Testis (tissue), 3 donors: ENCODE measurements around the gene FHOD3. TPM values are rescaled to one million over a fixed set of nuclear protein-coding genes. Genes with fewer than 3 reads are reported as not detected.

Experiments used
- DNase-seq: peaks from one replicate; pipeline ENCODE4 v3.0.0-alpha.2; 2019
- H3K27ac ChIP-seq, 2 donors: fragments of 200-600 bp; sonication (generic); one replicate each; pipeline ENCODE4 v1.5.1; 2019
- H3K27me3 ChIP-seq: fragments of 200-600 bp; sonication (generic); one replicate; pipeline ENCODE4 v1.5.1; 2019
- H3K36me3 ChIP-seq: fragments of 200-600 bp; sonication (generic); one replicate; pipeline ENCODE4 v1.5.1; 2017; ENCODE audit warnings: low read depth; ENCODE audit errors: missing control alignments
- H3K4me1 ChIP-seq: fragments of 200-600 bp; sonication (generic); one replicate; pipeline ENCODE4 v1.5.1; 2019
- H3K4me3 ChIP-seq, 2 donors: fragments of 200-600 bp; sonication (generic); one replicate each; pipeline ENCODE4 v1.5.1; 2017 to 2019
- H3K9me3 ChIP-seq: fragments of 200-600 bp; sonication (generic); one replicate; pipeline ENCODE4 v1.5.1; 2017
- POLR2A ChIP-seq: fragments of 450-650 bp; IDR thresholded peaks from one replicate; pipeline ENCODE4 v1.6.1; 2017; ENCODE audit warnings: antibody characterized with exemption, mild to moderate bottlenecking, moderate library complexity
- WGBS, 2 donors: methylation state at CpG; one replicate each; pipeline ENCODE4 v1.1.5; 2018; 5-methylcytosine and 5-hydroxymethylcytosine counted together
- intact Hi-C: fragments of 100-400 bp; cut with DNase I; formaldehyde crosslinking; loops from one replicate; pipeline ENCODE4 v1.15.1; 2023; ENCODE audit warnings: low total_unique reads
- polyA plus RNA-seq: library from polyadenylated mRNA; stranded (reverse); fragments of 350-450 nt; fragmentation: Illumina TruSeq; extraction: RNeasy Lipid Tissue Mini Kit (QIAGEN cat#74804); gene quantifications from one replicate; pipeline ENCODE4 v1.2.3, GENCODE V29; 2014; ENCODE audit warnings: low read depth, low replicate concordance; ENCODE audit not compliant: insufficient read depth
- total RNA-seq, 2 donors: library from RNA; depleted of rRNA; stranded (reverse); fragments of >200 nt; gene quantifications; one replicate each; pipeline ENCODE4 v1.2.3, GENCODE V29; 2016
- TF ChIP-seq, protein P1 (sequence below), 3 experiments: fragments of 450-650 bp in 2 of 3; fragments of 200-600 bp in 1 of 3; sonication (generic) in 1 of 3; IDR thresholded peaks; one replicate each; pipeline ENCODE4 v1.5.1; 2016 to 2019; ENCODE audit warnings: antibody characterized with exemption in 3 of 3, mild to moderate bottlenecking in 2 of 3, moderate library complexity in 1 of 3

FHOD3 gene
- total and polyA plus RNA-seq, 3 donors from 2014 or later: 6.5 to 46.8 (median 37.3) TPM

GRCh38 chr18:36533446-36534153, 236.1 kb downstream of the FHOD3 start:
- no peaks in the 10 kb centered on the region for H3K27me3 ChIP-seq
- no peaks in the 10 kb centered on the region for H3K36me3 ChIP-seq
- H3K4me3 ChIP-seq: no peak overlapping the region
- 86% methylated on average over 8 of the region's 8 CpGs for WGBS, 2 donors
- H3K27ac ChIP-seq: no peak overlapping the region
- intact Hi-C loops: no loop called here
- DNase-seq: no peak
- H3K9me3 ChIP-seq: no peaks in the 10 kb centered on the region
- TF ChIP-seq, protein P1, sequence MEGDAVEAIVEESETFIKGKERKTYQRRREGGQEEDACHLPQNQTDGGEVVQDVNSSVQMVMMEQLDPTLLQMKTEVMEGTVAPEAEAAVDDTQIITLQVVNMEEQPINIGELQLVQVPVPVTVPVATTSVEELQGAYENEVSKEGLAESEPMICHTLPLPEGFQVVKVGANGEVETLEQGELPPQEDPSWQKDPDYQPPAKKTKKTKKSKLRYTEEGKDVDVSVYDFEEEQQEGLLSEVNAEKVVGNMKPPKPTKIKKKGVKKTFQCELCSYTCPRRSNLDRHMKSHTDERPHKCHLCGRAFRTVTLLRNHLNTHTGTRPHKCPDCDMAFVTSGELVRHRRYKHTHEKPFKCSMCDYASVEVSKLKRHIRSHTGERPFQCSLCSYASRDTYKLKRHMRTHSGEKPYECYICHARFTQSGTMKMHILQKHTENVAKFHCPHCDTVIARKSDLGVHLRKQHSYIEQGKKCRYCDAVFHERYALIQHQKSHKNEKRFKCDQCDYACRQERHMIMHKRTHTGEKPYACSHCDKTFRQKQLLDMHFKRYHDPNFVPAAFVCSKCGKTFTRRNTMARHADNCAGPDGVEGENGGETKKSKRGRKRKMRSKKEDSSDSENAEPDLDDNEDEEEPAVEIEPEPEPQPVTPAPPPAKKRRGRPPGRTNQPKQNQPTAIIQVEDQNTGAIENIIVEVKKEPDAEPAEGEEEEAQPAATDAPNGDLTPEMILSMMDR (IDR thresholded peaks at IDR 0.05): no peak
- no peak for TF ChIP-seq POLR2A
- no peaks in the 10 kb centered on the region for H3K4me1 ChIP-seq

GRCh38 chr18:36534154-36534688, 236.7 kb downstream of the FHOD3 start:
- H3K4me1 ChIP-seq: no peaks in the 10 kb centered on the region
- no peaks in the 10 kb centered on the region for H3K36me3 ChIP-seq
- no peaks in the 10 kb centered on the region for H3K27me3 ChIP-seq
- TF ChIP-seq POLR2A: no peak
- TF ChIP-seq, protein P1 (IDR thresholded peaks at IDR 0.05): no peak
- H3K4me3 ChIP-seq: no peak overlapping the region
- 87 to 91% methylated on average over 5 of the region's 5 CpGs for WGBS, 2 donors
- H3K27ac ChIP-seq: no peak overlapping the region
- H3K9me3 ChIP-seq: no peaks in the 10 kb centered on the region
- intact Hi-C loops: no loop called here
- DNase-seq: no peak

DNA sequence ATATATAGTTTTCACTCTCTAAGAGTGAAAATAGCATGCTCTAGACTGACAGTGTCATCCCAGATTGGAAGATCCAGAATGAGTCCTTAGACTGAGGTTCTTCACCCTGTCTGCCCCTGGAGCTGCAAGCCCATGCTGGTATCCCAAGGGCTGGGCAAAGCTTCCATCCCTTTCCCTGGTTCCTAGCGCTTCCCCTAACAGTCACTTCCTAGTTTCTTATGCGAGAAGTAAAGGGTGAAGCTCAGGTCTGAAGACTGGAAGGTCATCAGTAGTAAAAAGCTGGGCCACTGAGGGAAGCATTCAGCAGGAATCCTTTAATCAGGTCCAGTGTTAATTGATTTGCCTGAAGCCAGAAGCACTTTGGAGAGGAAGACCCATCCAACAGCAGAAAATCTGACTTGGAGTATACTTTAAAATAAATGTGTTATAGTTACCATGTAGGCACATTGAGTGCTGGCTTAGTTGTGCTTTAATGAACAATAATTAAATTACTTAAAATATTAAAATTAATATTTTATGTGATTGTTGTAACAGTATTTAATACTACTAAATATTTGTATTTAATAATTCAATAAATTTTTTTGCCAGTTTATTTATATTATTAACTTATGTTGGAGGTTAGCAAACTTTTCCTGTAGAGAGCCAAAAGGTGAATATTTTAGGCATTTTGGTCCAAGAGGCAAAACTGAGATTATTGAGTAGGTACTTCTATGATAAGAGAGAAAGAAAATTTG, 237.9 kb downstream of the FHOD3 start:
- no peak for TF ChIP-seq POLR2A
- TF ChIP-seq, protein P1 (IDR thresholded peaks at IDR 0.05): no peak
- WGBS, 2 donors: 90 to 92% methylated on average over 2 of the region's 2 CpGs
- Histone ChIP-seq H3K27ac (no peak overlapping the region), H3K36me3 (no peaks in the 10 kb centered on the region), H3K4me3 (no peak overlapping the region), H3K9me3 (no peaks in the 10 kb centered on the region), H3K27me3 (no peaks in the 10 kb centered on the region), H3K4me1 (no peaks in the 10 kb centered on the region)
- intact Hi-C loops: no loop called here
- no peak for DNase-seq

DNA sequence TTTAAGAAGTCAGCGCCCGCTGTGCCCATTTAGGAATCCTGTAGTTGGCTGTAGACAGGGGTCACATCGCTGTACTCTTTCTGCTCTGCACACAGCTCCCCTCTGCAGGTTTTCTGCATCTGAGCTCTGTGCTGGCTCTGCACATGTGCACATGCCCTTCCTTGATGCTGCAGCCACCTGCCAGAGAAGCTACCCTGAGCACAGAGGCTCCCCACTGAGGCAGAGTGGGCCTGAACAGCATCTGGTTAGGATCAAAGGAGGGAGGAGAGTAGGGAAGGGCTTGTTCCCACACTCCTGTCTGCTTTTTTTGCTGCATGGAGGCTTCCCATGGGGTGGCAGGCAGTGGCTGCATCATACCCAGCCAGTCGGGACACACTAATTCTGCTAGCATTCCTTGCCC, 238.9 kb downstream of the FHOD3 start:
- Histone ChIP-seq H3K27me3 (no peaks in the 10 kb centered on the region), H3K9me3 (no peaks in the 10 kb centered on the region), H3K36me3 (no peaks in the 10 kb centered on the region), H3K4me3 (no peak overlapping the region), H3K27ac (no peak overlapping the region), H3K4me1 (no peaks in the 10 kb centered on the region)
- intact Hi-C loops: no loop called here
- WGBS, 2 donors: 81 to 86% methylated on average over 4 of the region's 4 CpGs
- TF ChIP-seq, protein P1 (IDR thresholded peaks at IDR 0.05): no peak
- no peak for TF ChIP-seq POLR2A
- no peak for DNase-seq
